ENCODE data around the gene NELL1. TPM values are rescaled to one million over a fixed set of nuclear protein-coding genes. Genes with fewer than 3 reads are reported as not detected.
A peak's percentile ranks its signal among the peaks of the same experiment; 100 is the strongest.

Gene NELL1
- total RNA-seq, 1 donor from 2014 or later: not detected

DNA sequence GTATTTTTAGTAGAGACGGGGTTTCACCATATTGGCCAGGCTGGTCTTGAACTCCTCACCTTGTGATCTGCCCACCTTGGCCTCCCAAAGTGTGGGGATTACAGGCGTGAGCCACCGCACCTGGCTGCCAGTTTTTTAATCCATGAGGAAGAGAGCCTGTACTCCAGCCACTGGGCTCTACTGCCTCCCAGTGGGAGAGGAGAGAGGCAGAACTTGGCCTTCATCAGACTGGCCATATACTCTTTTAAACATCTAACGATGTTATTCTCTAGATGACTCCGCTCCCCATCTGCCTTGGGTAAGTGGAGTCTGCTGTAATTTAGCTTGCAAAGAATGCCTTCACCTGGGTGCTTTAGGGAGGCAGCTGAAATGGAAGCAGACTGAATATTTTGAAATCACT, 35.3 kb upstream of the NELL1 start:
- Histone ChIP-seq H3K27ac (no peak overlapping the region), H3K27me3 (no peaks in the 10 kb centered on the region), H3K79me2 (ENCODE audit: low read depth) (no peaks in the 10 kb centered on the region), H3K4me3 (no peak overlapping the region), H3K4me1 (peaks cover 7% of the 10 kb centered on the region), H3K9ac (no peak overlapping the region), H2AFZ (replicated peaks) (no peak overlapping the region), H3F3A (ENCODE audit: low read depth) (no peaks in the 10 kb centered on the region), H4K20me1 (ENCODE audit: low read depth) (no peaks in the 10 kb centered on the region), H3K4me2 (no peak overlapping the region), H3K9me3 (ENCODE audit: low read depth) (no peaks in the 10 kb centered on the region), H3K36me3 (no peaks in the 10 kb centered on the region)
- Mint-ChIP-seq H3K9me3 (peaks cover 5% of the 10 kb centered on the region), H3K4me1 (no peaks in the 10 kb centered on the region), H3K36me3 (no peaks in the 10 kb centered on the region), H3K4me3 (no peak overlapping the region), H3K27me3 (ENCODE audit: insufficient read depth, low read depth) (peaks cover 9% of the 10 kb centered on the region), H3K27ac (no peak overlapping the region)
- DNase-seq (ENCODE audit: low spot score): no peak
- TF ChIP-seq, protein P1, sequence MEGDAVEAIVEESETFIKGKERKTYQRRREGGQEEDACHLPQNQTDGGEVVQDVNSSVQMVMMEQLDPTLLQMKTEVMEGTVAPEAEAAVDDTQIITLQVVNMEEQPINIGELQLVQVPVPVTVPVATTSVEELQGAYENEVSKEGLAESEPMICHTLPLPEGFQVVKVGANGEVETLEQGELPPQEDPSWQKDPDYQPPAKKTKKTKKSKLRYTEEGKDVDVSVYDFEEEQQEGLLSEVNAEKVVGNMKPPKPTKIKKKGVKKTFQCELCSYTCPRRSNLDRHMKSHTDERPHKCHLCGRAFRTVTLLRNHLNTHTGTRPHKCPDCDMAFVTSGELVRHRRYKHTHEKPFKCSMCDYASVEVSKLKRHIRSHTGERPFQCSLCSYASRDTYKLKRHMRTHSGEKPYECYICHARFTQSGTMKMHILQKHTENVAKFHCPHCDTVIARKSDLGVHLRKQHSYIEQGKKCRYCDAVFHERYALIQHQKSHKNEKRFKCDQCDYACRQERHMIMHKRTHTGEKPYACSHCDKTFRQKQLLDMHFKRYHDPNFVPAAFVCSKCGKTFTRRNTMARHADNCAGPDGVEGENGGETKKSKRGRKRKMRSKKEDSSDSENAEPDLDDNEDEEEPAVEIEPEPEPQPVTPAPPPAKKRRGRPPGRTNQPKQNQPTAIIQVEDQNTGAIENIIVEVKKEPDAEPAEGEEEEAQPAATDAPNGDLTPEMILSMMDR (IDR thresholded peaks at IDR 0.05): peak; percentile 15
- TF ChIP-seq EZH2 (IDR thresholded peaks at IDR 0.05): no peak

- TF ChIP-seq EZH2 (IDR thresholded peaks at IDR 0.05): no peak
- TF ChIP-seq, protein P1 (IDR thresholded peaks at IDR 0.05): no peak
- no peak for TF ChIP-seq EZH2phosphoT487 (IDR thresholded peaks at IDR 0.05)
These were observed 34.6 kb upstream of the NELL1 start for GRCh38 chr11:20634781-20635180.

DNA sequence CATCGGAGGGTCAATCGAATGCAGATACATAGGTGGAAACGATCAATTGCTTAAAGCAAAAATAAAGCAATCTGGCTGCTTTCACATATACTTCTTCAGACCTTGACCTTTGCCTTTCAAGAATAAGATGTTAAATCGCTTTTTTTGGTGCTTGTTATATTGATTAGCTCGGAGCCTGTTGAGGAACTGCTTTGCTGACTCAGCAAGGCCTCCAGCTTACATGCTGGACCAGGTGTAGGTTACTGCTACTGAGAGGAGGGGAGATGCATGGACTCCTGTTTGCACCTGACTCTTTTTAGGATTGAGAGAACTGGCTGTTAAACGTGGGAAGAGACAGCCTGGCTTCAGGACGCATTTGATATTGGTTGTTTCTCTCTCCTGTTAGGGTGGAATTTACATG, 31.3 kb upstream of the NELL1 start:
- no peak overlapping the region for H2AFZ ChIP-seq (replicated peaks)
- H3K27me3 Mint-ChIP-seq (ENCODE audit: insufficient read depth, low read depth): peaks cover 3% of the 10 kb centered on the region
- H3F3A ChIP-seq (ENCODE audit: low read depth): no peaks in the 10 kb centered on the region
- H3K4me2 ChIP-seq: no peak overlapping the region
- H3K4me3 Mint-ChIP-seq: no peak overlapping the region
- H4K20me1 ChIP-seq (ENCODE audit: low read depth): no peaks in the 10 kb centered on the region
- H3K27me3 ChIP-seq: no peaks in the 10 kb centered on the region
- no peaks in the 10 kb centered on the region for H3K36me3 ChIP-seq
- H3K4me3 ChIP-seq: no peak overlapping the region
- no peak overlapping the region for H3K27ac Mint-ChIP-seq
- no peak overlapping the region for H3K9ac ChIP-seq
- peaks cover 6% of the 10 kb centered on the region for H3K9me3 Mint-ChIP-seq
- H3K27ac ChIP-seq: no peak overlapping the region
- TF ChIP-seq, protein P1 (IDR thresholded peaks at IDR 0.05): no peak
- H3K4me1 Mint-ChIP-seq: no peaks in the 10 kb centered on the region
- no peaks in the 10 kb centered on the region for H3K79me2 ChIP-seq (ENCODE audit: low read depth)
- no peaks in the 10 kb centered on the region for H3K4me1 ChIP-seq
- no peaks in the 10 kb centered on the region for H3K9me3 ChIP-seq (ENCODE audit: low read depth)
- no peak for DNase-seq (ENCODE audit: low spot score)
- no peaks in the 10 kb centered on the region for H3K36me3 Mint-ChIP-seq

More at GRCh38 chr11:20634781-20635180, 34.6 kb upstream of the NELL1 start:
- H3K4me2 ChIP-seq: no peak overlapping the region
- H3K9ac ChIP-seq: no peak overlapping the region
- H3K36me3 ChIP-seq: no peaks in the 10 kb centered on the region
- peaks cover 7% of the 10 kb centered on the region for H3K4me1 ChIP-seq
- H3K4me1 Mint-ChIP-seq: no peaks in the 10 kb centered on the region
- H3K36me3 Mint-ChIP-seq: no peaks in the 10 kb centered on the region
- H3K4me3 ChIP-seq: no peak overlapping the region
- peaks cover 9% of the 10 kb centered on the region for H3K27me3 Mint-ChIP-seq (ENCODE audit: insufficient read depth, low read depth)
- no peak overlapping the region for H3K27ac Mint-ChIP-seq
- no peak overlapping the region for H3K27ac ChIP-seq
- no peaks in the 10 kb centered on the region for H3K79me2 ChIP-seq (ENCODE audit: low read depth)
- H3K9me3 ChIP-seq (ENCODE audit: low read depth): no peaks in the 10 kb centered on the region
- no peaks in the 10 kb centered on the region for H4K20me1 ChIP-seq (ENCODE audit: low read depth)
- H3F3A ChIP-seq (ENCODE audit: low read depth): no peaks in the 10 kb centered on the region
- H3K9me3 Mint-ChIP-seq: peaks cover 5% of the 10 kb centered on the region
- no peaks in the 10 kb centered on the region for H3K27me3 ChIP-seq
- no peak overlapping the region for H2AFZ ChIP-seq (replicated peaks)
- no peak for DNase-seq (ENCODE audit: low spot score)
- H3K4me3 Mint-ChIP-seq: no peak overlapping the region

GRCh38 chr11:20639688-20640087, 29.7 kb upstream of the NELL1 start:
- Histone ChIP-seq H3K9me3 (ENCODE audit: low read depth) (no peaks in the 10 kb centered on the region), H3K79me2 (ENCODE audit: low read depth) (no peaks in the 10 kb centered on the region), H2AFZ (replicated peaks) (no peak overlapping the region), H3K27ac (no peak overlapping the region), H3K4me2 (no peak overlapping the region), H3K9ac (no peak overlapping the region), H3F3A (ENCODE audit: low read depth) (no peaks in the 10 kb centered on the region), H3K4me1 (no peaks in the 10 kb centered on the region), H4K20me1 (ENCODE audit: low read depth) (no peaks in the 10 kb centered on the region), H3K4me3 (no peak overlapping the region), H3K27me3 (no peaks in the 10 kb centered on the region), H3K36me3 (no peaks in the 10 kb centered on the region)
- H3K36me3 Mint-ChIP-seq: no peaks in the 10 kb centered on the region
- peaks cover 6% of the 10 kb centered on the region for H3K9me3 Mint-ChIP-seq
- DNase-seq (ENCODE audit: low spot score): no peak
- TF ChIP-seq, protein P1 (IDR thresholded peaks at IDR 0.05): no peak
- TF ChIP-seq EZH2 (IDR thresholded peaks at IDR 0.05): no peak
- no peak for TF ChIP-seq EZH2phosphoT487 (IDR thresholded peaks at IDR 0.05)
- no peak overlapping the region for H3K4me3 Mint-ChIP-seq
- no peaks in the 10 kb centered on the region for H3K4me1 Mint-ChIP-seq
- peaks cover 3% of the 10 kb centered on the region for H3K27me3 Mint-ChIP-seq (ENCODE audit: insufficient read depth, low read depth)
- H3K27ac Mint-ChIP-seq: no peak overlapping the region

Data from neural progenitor cell (in vitro differentiated cells).